Fibroblast of peridontal ligament (primary cell): ENCODE results near the gene UBE2E1.

Experiments used
- DNase-seq: peaks from one replicate; pipeline ENCODE4 v3.0.0-alpha.2; 2010; ENCODE audit errors: extremely low read depth

The UBE2E1 gene

GRCh38 chr3:23805633-23806533 lies at the start of gene UBE2E1:
Gene UBE2E1, plus strand, starts transcription at chr3:23805955. Its CDS starts 1,315 bp downstream, at chr3:23807270.
- peak; percentile 67 for DNase-seq

- no peak for DNase-seq
Observed at GRCh38 chr3:23756206-23756840, 49.4 kb upstream of the UBE2E1 start.

DNA sequence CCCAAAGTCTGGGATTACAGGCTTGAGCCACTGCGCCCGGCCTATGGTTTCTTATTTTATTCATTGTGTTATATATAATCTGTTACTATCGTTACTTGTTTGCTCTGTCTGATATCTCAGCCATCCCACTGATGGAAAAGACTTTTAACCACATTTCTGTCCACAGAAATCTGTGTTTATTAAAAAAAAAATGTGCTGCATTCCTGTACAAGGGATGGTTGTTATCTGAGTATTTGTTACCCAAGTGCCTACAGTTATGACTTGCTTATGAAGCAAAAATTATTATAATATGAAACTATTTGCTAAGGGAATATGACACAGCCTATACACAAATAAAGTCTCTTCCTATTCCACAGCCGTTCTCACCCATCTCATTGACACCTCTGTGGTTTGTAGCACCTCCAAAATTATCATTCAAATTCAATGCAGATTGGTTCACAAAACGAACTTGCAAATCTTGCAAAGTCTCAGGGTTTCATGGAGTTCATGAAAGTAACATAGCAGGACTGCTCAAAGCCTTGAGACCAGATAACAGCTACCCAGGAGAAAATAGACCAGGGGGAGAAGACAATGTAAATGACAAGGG lies 47.4 kb upstream of the UBE2E1 start:
- no peak for DNase-seq

DNA sequence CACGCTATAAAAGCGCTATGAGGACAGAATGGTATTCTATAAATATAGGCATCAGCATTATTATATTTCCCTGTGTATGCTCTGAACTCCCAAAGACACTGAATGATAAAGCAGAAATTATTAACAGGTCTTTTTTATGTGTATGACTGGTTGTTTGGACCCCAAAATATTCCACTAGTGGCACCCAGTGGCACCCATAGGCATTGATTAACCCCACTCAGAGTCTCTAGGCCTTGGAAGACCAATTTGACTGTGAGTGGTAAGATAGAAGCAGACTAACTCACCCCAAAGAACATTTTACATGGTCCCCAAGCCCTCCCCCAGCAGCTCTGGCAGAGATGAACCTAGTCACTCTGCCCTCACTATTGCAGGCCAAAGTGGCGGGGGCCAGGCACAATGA lies 45.4 kb upstream of the UBE2E1 start:
- no peak for DNase-seq

DNA sequence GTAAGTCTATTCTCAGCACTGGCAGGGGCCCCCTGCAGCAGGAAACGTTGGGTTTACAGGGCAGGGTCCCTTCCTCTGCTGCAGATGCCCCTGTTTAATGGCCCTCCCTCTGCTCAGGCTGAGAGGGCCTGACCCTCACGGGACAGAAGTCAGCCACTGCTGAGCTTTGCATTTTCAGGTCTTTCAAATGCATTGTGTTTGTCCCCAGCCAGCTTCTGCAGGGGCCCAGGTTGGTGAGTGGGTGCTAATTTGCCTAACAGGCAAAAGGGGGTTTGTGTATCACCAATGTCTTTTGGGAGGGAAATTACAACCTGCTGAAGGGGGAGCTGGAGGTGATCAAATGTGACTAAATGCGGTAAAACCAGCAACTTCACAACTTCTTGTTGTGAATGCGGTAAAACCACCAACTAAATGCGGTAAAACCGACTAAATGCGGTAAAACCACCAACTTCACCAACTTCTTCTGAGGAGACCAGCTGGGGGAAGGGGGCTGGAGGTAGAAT lies 44.8 kb upstream of the UBE2E1 start:
- no peak for DNase-seq

GRCh38 chr3:23761440-23761896 lies 44.3 kb upstream of the UBE2E1 start:
- peak; percentile 51 for DNase-seq

DNA sequence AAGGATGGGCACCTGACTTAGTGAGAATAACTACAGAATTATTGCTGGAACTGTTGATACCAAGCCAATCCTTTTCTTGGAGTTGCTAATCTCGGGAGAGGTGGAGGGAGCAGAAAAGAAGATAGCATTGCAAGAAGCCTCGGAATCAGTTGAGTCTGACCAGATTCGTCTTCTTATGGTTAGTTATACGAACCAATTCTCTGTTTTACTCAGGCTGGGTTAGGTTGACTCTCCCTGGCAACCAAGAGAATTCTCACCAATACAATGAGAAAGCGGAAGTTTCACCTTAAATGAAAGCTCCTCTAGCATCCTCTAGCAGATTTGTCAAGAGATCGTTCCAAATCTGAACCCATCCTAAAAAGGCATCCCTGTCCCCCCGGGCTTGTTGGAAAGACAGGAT lies 43.5 kb upstream of the UBE2E1 start:
- no peak for DNase-seq

- peak; percentile 83 for DNase-seq
Observed at GRCh38 chr3:23762759-23763477, 42.8 kb upstream of the UBE2E1 start.

DNA sequence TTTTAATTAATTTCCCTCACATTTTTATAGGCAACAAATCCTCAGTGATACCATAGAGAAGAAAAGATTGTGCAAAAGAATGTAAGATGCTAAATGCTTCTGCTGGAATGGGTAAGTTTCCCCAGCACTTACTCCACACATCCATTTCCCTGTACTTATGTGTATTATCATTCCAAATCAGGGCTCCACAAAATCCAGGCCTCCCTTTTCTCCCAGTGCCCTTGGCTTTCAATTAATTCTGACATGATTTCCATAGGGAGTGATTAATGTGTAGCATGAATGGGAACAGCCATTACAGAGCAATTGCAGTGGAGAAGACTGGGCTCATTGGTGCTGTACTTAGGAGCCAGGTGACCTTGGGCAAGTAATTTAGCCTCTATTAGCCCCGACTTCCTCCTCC lies 41.3 kb upstream of the UBE2E1 start:
- DNase-seq: no peak

GRCh38 chr3:23767546-23767945 lies 38.2 kb upstream of the UBE2E1 start:
- DNase-seq: no peak

DNA sequence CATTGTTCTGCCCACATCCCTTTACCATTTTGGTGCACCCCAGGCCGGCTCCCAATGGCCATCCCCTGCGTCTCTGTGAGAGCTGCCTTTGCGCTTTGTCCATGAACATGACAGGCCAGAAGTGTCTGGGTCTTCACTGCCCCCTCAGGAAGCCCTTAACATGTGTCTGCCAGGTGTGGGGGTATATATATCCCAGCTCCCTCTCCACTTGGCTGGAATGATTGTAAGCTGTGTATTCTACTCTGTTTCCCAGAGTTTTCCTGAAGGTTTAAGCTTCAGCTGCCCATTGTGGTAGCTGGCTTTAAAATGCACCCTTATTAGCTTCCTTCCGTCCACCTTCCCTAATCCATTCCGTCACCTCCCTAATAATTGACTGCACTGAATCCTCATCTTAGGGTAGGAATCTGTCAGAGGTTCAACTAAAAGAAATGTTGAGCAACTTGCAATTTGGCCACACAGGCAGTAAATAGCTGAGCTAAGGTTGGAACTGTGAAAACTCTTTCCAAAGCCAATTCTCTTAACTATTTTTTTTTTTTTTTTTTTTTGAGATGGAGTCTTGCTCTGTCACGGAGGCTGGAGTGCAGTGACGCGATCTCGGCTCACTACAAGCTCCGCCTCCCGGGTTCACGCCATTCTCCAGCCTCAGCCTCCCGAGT lies 30.4 kb upstream of the UBE2E1 start:
- no peak for DNase-seq

DNA sequence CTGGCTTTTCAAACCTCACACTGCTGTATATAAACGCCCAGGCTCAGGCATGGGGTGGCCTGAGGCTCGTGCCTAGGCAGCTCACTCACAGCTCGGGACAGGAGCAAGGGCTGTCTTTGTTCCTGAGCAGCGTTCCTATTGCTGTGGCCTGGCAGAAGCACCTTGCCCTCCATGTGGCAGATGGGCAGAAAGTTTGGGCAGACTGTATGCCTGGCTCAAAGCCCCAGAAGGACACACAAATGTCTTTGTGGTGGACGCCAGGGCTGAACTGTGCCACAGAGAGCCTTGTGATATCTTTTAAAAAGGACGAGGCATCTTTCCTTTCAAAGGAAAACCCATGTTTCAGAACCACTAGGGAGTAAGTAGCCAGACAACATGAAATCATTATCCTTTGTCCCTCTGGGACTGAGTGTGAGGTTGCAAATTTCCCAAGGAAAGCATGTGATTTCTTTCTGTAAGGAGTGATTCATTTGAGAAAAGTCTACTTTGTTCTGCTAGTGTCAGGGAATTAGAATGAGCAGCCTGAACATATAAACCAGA lies 29.3 kb upstream of the UBE2E1 start:
- peak; percentile 97 for DNase-seq

GRCh38 chr3:23778446-23778845 lies 27.3 kb upstream of the UBE2E1 start:
- DNase-seq: peak; percentile 91

DNA sequence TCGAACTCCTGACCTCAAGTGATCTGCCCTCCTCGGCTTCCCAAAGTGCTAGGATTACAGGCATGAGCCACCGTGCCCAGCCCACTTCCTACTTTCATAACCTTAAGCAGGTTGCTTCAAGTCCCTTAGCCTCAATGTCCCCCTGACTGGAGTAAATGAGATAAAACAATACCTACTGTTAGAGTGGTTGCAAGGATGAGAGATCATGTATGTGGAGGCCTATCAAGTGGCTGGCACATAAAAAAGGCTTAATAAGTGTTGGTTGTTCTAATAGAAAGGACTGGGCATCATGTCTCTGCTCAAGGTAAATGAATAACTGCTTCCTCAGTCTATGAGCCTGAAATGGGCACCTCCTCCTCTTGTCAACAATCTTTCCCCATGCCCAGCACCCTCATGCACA lies 25.9 kb upstream of the UBE2E1 start:
- no peak for DNase-seq

DNA sequence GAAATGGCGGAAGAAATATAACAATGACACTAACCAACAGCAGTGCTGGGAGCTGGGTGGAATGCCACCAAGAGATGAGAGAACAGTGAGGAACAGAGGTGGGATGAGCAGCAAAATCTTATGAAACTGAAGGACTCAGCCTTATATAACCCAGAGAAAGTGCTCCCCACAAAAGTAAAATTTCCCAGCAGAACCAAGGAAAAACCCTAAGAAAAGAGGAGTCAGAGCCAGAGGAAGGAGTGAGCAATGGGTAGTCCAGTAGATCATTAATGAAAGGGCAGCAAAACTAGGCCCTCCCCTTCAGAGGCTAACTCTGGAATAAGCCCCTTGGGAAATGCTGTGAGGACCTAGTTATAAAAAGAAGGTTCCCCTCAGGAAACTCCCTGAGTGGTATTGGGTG lies 24.7 kb upstream of the UBE2E1 start:
- no peak for DNase-seq

GRCh38 chr3:23781871-23782270 lies 23.9 kb upstream of the UBE2E1 start:
- DNase-seq: no peak

DNA sequence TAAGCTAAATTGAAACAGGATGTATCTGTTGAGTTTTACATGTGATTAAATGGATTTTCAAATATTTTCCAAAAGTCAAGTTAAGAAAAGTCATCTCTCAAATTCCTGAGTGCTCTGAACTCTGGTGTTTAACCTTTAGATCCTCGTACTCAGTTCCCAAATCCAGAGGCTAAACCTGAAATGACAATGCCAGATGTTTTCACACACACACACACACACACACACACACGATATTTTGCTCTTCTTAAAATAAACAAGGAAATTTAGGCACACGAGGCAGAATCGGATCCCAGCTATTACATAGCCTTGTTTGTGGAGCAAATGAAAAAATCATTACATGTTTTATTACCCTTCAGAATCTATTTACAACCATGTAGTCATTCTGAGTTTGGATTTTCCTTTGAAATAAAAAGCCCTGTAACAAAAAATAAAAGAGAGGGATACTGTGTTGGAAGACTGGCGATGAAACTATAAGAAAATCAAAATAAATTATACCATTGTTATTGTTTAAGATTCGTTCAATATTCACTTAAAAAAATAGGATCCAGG lies 20.6 kb upstream of the UBE2E1 start:
- peak; percentile 31 for DNase-seq

DNA sequence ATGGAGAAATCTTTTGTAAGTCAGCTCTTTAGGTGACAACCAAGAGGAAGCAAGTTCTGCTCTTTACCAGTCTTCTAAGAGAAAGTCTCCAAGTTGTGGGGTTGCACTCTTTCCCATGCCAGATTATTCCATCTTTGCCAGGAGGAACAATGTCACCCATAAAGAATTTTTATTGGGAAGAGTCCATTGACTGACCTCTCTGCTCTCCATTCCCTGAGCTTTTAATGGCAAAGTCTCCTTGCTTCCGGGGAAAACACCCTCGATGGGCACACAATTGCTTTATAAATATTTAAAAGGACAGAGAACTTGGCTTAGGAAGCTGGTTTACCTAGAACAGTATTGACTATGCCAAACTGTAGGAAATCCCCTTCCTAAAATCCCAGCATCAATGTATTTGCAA lies 19.9 kb upstream of the UBE2E1 start:
- no peak for DNase-seq

DNA sequence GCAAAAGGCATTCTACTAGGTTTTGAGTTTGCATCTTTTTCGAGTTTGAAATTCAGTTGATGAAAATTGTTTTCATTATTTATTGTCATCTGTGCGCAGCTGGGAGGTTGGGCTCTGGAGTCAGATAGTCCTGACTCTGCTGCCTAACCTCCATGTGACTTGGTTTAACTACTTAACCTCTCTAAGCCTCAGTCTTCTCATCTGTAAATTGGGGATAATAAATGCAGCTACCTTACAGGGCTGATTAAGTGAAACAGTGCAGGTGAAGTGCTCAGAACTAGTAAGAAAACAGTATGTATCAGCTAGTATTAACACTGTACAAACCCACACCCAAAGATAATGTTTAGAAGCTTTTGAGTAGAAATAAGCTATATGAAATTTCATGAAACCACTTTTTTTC lies 14.1 kb upstream of the UBE2E1 start:
- no peak for DNase-seq

DNA sequence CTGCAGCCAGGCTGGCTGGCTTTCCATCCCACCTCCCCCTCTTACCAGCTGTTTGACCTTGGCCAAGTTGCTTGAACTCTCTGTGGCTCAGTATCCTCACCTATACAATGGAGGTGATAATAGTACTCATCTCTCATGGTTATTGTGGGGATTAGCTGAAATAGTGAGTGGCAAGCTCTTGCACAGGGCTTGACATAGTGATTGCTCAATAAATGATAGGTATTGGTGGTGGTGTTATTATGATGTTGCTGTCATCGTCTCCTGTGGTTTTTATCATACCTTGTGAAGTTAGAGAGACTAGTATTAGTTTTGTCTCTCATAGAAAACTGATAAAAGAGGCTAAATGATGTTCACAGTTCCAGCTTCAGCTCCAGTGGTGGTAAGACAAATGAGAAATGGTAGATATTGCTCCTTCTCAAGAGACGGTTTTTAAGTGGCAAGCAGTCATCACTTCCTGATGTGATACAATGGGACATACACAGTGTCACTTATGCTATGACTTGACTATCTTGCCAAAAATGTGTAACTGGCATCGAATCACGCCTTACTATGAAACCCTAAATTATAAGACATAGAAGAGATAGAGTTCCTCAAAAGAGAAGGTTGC lies 12.1 kb upstream of the UBE2E1 start:
- DNase-seq: no peak
